H1 (cell line): Measurements from ENCODE around the gene FCGBP. TPM values are rescaled to one million over a fixed set of nuclear protein-coding genes. Genes with fewer than 3 reads are reported as not detected.

Source experiments
- CTCF ChIA-PET: fragments of 300-600 bp; sonication (Branson Sonifier 250); formaldehyde crosslinking; loops from one replicate; lab custom pipeline; 2021; ENCODE audit not compliant: partially characterized antibody; lab: Charles Lee
- POLR2A ChIA-PET: fragments of 300-600 bp; sonication (Branson Sonifier 250); formaldehyde crosslinking; loops from one replicate; lab custom pipeline; 2021; ENCODE audit warnings: inconsistent platforms; ENCODE audit not compliant: partially characterized antibody; lab: Charles Lee
- DNase-seq, 2 experiments: peaks; one replicate each; pipeline versions ENCODE4 v3.0.0 to v3.0.0-alpha.2; 2010 to 2022; ENCODE audit warnings: low spot score in 2 of 2, low read depth in 1 of 2, mixed read lengths in 1 of 2
- FAIRE-seq: peaks from 2 replicates; lab custom pipeline; 2011; peaks lifted over from hg19 to GRCh38; lab: Jason Lieb, UNC
- H2AFZ ChIP-seq: 2 replicates; pipeline ENCODE4 v1.8.1; 2012; ENCODE audit warnings: low read length, inconsistent platforms
- H2AK5ac ChIP-seq: 2 replicates; pipeline ENCODE4 v1.6.1; 2013; ENCODE audit warnings: low read depth, low read length
- H2BK120ac ChIP-seq: replicated peaks from 2 replicates; pipeline ENCODE3; 2013; ENCODE audit warnings: low read depth, low read length, inconsistent platforms
- H2BK12ac ChIP-seq: 2 replicates; pipeline ENCODE4 v1.6.1; 2013; ENCODE audit warnings: low read depth, low read length
- H2BK15ac ChIP-seq: 2 replicates; pipeline ENCODE4 v1.6.1; 2013; ENCODE audit warnings: low read length
- H2BK20ac ChIP-seq: 2 replicates; pipeline ENCODE4 v1.6.1; 2013; ENCODE audit warnings: low read length
- H2BK5ac ChIP-seq: 2 replicates; pipeline ENCODE4 v1.6.1; 2013; ENCODE audit warnings: low read depth, low read length
- H3K14ac ChIP-seq: 2 replicates; pipeline ENCODE4 v1.6.1; 2013; ENCODE audit warnings: inconsistent platforms; ENCODE audit not compliant: insufficient read length
- H3K18ac ChIP-seq: 2 replicates; pipeline ENCODE4 v1.6.1; 2013; ENCODE audit warnings: low read length; ENCODE audit errors: extremely low read depth
- H3K23ac ChIP-seq: 2 replicates; pipeline ENCODE4 v1.6.1; 2013; ENCODE audit warnings: inconsistent platforms; ENCODE audit not compliant: insufficient read length
- H3K23me2 ChIP-seq: 2 replicates; pipeline ENCODE4 v1.6.1; 2013; ENCODE audit warnings: low read depth, low read length
- H3K27ac ChIP-seq: 2 replicates; pipeline ENCODE4 v1.6.1; 2011; ENCODE audit warnings: low read depth, low read length, inconsistent platforms
- H3K27me3 ChIP-seq, 4 experiments: replicated peaks in 1 of 4; 1 replicate in 1 of 4; 2 replicates in 3 of 4; pipeline versions ENCODE4 v1.6.1 to v1.8.1; 2011 to 2013; ENCODE audit warnings: low read length in 3 of 4, mild to moderate bottlenecking in 3 of 4, inconsistent platforms in 2 of 4, mixed read lengths in 2 of 4, moderate library complexity in 1 of 4; ENCODE audit not compliant: control insufficient read depth in 3 of 4, insufficient read depth in 3 of 4; ENCODE audit errors: extremely low read depth in 1 of 4
- H3K36me3 ChIP-seq, 4 experiments: 2 replicates each; pipeline versions ENCODE4 v1.6.1 to v1.8.1; 2011 to 2013; ENCODE audit warnings: mild to moderate bottlenecking in 4 of 4, low read length in 3 of 4, moderate library complexity in 2 of 4, control low read depth in 1 of 4, inconsistent platforms in 1 of 4; ENCODE audit not compliant: insufficient read depth in 4 of 4, control insufficient read depth in 2 of 4
- H3K4ac ChIP-seq: replicated peaks from 2 replicates; pipeline ENCODE3; 2013; ENCODE audit warnings: low read length, low read depth, mixed read lengths, inconsistent platforms; ENCODE audit not compliant: insufficient read length
- H3K4me1 ChIP-seq, 4 experiments: replicated peaks in 1 of 4; 1 replicate in 1 of 4; 2 replicates in 3 of 4; pipeline versions ENCODE4 v1.6.1 to v1.8.1; 2011 to 2013; ENCODE audit warnings: low read length in 3 of 4, inconsistent platforms in 2 of 4, mixed read lengths in 1 of 4; ENCODE audit not compliant: insufficient read depth in 4 of 4, control insufficient read depth in 3 of 4
- H3K4me2 ChIP-seq, 2 experiments: 2 replicates each; pipeline versions ENCODE4 v1.6.1 to v1.8.1; 2011 to 2013; ENCODE audit warnings: low read depth in 2 of 2, low read length in 2 of 2, control low read depth in 1 of 2, inconsistent platforms in 1 of 2, mild to moderate bottlenecking in 1 of 2; ENCODE audit not compliant: insufficient read depth in 1 of 2
- H3K4me3 ChIP-seq, 4 experiments: fragments of 200-600, 300-600 bp in 1 of 4; sonication (generic), shearing (Covaris generic), sonication (Bioruptor Twin) in 1 of 4; 2 replicates each; pipeline versions ENCODE4 v1.5.1 to v1.8.1; 2011 to 2016; ENCODE audit warnings: low read length in 4 of 4, low read depth in 3 of 4, control low read depth in 2 of 4, inconsistent platforms in 2 of 4, mild to moderate bottlenecking in 2 of 4, mixed read lengths in 1 of 4, moderate library complexity in 1 of 4; ENCODE audit not compliant: insufficient read depth in 2 of 4; ENCODE audit errors: extremely low read depth in 1 of 4
- H3K56ac ChIP-seq: replicated peaks from 2 replicates; pipeline ENCODE3; 2013; ENCODE audit warnings: low read depth, mild to moderate bottlenecking, mixed read lengths, low read length, inconsistent platforms; ENCODE audit not compliant: insufficient read length
- H3K79me1 ChIP-seq: 2 replicates; pipeline ENCODE4 v1.6.1; 2013; ENCODE audit warnings: low read depth, low read length, control low read depth
- H3K79me2 ChIP-seq, 2 experiments: 2 replicates each; pipeline versions ENCODE4 v1.6.1 to v1.8.1; 2012 to 2013; ENCODE audit warnings: low read length in 2 of 2, mild to moderate bottlenecking in 2 of 2, inconsistent platforms in 1 of 2; ENCODE audit not compliant: insufficient read depth in 2 of 2, control insufficient read depth in 1 of 2
- H3K9ac ChIP-seq, 4 experiments: replicated peaks in 1 of 4; 1 replicate in 1 of 4; 2 replicates in 3 of 4; pipeline versions ENCODE4 v1.6.1 to v1.8.1; 2011 to 2013; ENCODE audit warnings: low read depth in 3 of 4, low read length in 3 of 4, control low read depth in 2 of 4, mild to moderate bottlenecking in 2 of 4, moderate library complexity in 2 of 4, inconsistent platforms in 1 of 4; ENCODE audit errors: extremely low read depth in 1 of 4
- H3K9me3 ChIP-seq, 2 experiments: 2 replicates each; pipeline versions ENCODE4 v1.6.1 to v1.8.1; 2012 to 2013; ENCODE audit warnings: mild to moderate bottlenecking in 2 of 2, moderate library complexity in 2 of 2, control low read depth in 1 of 2, inconsistent platforms in 1 of 2, low read depth in 1 of 2, low read length in 1 of 2, mixed read lengths in 1 of 2; ENCODE audit not compliant: insufficient read depth in 2 of 2
- H4K20me1 ChIP-seq, 2 experiments: replicated peaks in 1 of 2; 2 replicates each; pipeline versions ENCODE3 to v1.8.1; 2011 to 2013; ENCODE audit warnings: inconsistent platforms in 2 of 2, low read length in 2 of 2, mild to moderate bottlenecking in 1 of 2; ENCODE audit not compliant: insufficient read depth in 2 of 2, control insufficient read depth in 1 of 2
- H4K5ac ChIP-seq: 2 replicates; pipeline ENCODE4 v1.6.1; 2013; ENCODE audit warnings: low read length, low read depth, mixed read lengths, inconsistent platforms; ENCODE audit not compliant: insufficient read length
- H4K8ac ChIP-seq: 2 replicates; pipeline ENCODE4 v1.8.0; 2013; ENCODE audit warnings: mild to moderate bottlenecking, moderate library complexity, low read length, inconsistent platforms; ENCODE audit not compliant: insufficient read depth; ENCODE audit errors: extremely low read depth
- H4K91ac ChIP-seq: replicated peaks from 2 replicates; pipeline ENCODE3; 2013; ENCODE audit warnings: low read length, mixed read lengths, inconsistent platforms; ENCODE audit not compliant: insufficient read length
- BRCA1 ChIP-seq: IDR thresholded peaks from 2 replicates; pipeline ENCODE4 v1.6.1; 2012; ENCODE audit warnings: low read depth, low read length, improper control_type of control experiment
- NRF1 ChIP-seq: IDR thresholded peaks from 2 replicates; pipeline ENCODE4 v1.6.1; 2011; ENCODE audit warnings: mild to moderate bottlenecking, low read depth, low read length, improper control_type of control experiment
- SP4 ChIP-seq: IDR thresholded peaks from 2 replicates; pipeline ENCODE4 v1.6.1; 2012; ENCODE audit warnings: low read length, inconsistent platforms
- WGBS, 2 experiments: shearing (Covaris generic) in 1 of 2; methylation state at CpG; one replicate each; pipeline versions ENCODE4 v1.1.6 to v1.1.7; 2013 to 2015; ENCODE audit warnings: low lambda C conversion rate in 2 of 2, mixed read lengths in 2 of 2, inconsistent platforms in 1 of 2, low coverage in 1 of 2, missing lambda C conversion rate in 1 of 2; ENCODE audit not compliant: insufficient replicate concordance in 2 of 2, insufficient coverage in 1 of 2, insufficient read length in 1 of 2; ENCODE audit errors: extremely low coverage in 1 of 2, missing lambda C conversion rate in 1 of 2; 5-methylcytosine and 5-hydroxymethylcytosine counted together
- polyA plus RNA-seq, 7 experiments: library from polyadenylated mRNA; depleted of rRNA in 3 of 7; stranded (reverse) in 5 of 7; unstranded in 2 of 7; fragments of >200 nt in 5 of 7; fragments of 200-250 nt in 2 of 7; gene quantifications; 1 replicate in 5 of 7; 2 replicates in 1 of 7; 4 replicates in 1 of 7; pipeline versions ENCODE4 v1.2.1 to v1.2.3, GENCODE V29; 2011 to 2013; ENCODE audit warnings: missing spikeins in 2 of 7, mixed read lengths in 2 of 7
- total RNA-seq: library from RNA; stranded (reverse); fragmentation: NEBNext Ultra II Directional; extraction: Animal tissue kit (Norgen Biotek cat#: 25700); gene quantifications from 2 replicates; pipeline ENCODE4 v1.2.1, GENCODE V29; 2021

The FCGBP gene
- total and polyA plus RNA-seq, 2 of the 8 experiments (the other 6 are each of a cell fraction or from before 2014, with no cell fraction given) = 1.1 to 3.1 TPM

DNA sequence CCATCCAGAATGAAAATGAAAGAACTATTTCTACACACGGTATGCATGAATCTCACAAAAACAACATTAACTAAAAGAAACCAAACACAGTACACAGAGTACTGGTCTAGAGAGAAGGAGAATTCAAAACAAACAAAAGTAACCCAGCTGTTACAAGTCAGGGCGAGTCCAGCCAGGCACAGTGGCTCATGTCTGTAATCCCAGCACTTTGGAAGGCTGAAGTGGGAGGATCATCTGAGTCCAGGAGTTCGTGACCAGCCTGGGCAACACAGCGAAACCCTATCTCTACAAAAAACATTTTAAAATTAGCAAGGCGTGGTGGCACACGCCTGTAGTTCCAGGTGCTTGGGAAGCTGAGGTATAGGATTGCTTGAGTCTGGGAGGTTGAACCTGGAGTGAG is 34.8 kb upstream of the FCGBP start:
- peaks cover 0 to 2% (median 0%) of the 10 kb centered on the region in 4 experiments; a peak in 1 of 7 replicates for H3K4me1 ChIP-seq
- H2BK15ac ChIP-seq = no peak overlapping the region
- H3K79me2 ChIP-seq = peaks cover 3 to 21% of the 10 kb centered on the region in 2 experiments; a peak in 3 of 4 replicates
- H4K20me1 ChIP-seq = peaks cover 2 to 6% of the 10 kb centered on the region in 2 experiments
- no peak overlapping the region for H3K27ac ChIP-seq
- H3K14ac ChIP-seq = no peak overlapping the region
- no peak overlapping the region for H3K23ac ChIP-seq
- no peaks in the 10 kb centered on the region for H3K9me3 ChIP-seq
- peaks cover 6% of the 10 kb centered on the region; the same call in 1 of the 2 replicates for H3K79me1 ChIP-seq
- peak overlapping the region; percentile 32; the same call in 1 of the 2 replicates for H3K18ac ChIP-seq
- no peak for DNase-seq
- H3K9ac ChIP-seq = no peak overlapping the region
- H4K5ac ChIP-seq = no peak overlapping the region
- peaks cover 5% of the 10 kb centered on the region for H3K23me2 ChIP-seq
- no peak overlapping the region for H3K56ac ChIP-seq
- H3K4me3 ChIP-seq = no peak overlapping the region
- peaks cover 5 to 22% (median 10%) of the 10 kb centered on the region in 4 experiments for H3K36me3 ChIP-seq
- 0 out of 2 replicates have a peak overlapping the region, but pooled peaks have one; percentile 17 for H2BK12ac ChIP-seq
- no peak overlapping the region for H2BK20ac ChIP-seq
- H2BK5ac ChIP-seq = no peak overlapping the region
- no peak overlapping the region for H2AFZ ChIP-seq
- no peak overlapping the region for H2BK120ac ChIP-seq
- FAIRE-seq = no peak
- peak overlapping the region; percentile 85; the same call in 1 of the 2 replicates for H2AK5ac ChIP-seq
- 84% methylated on average over 6 of the region's 6 CpGs; no CpG with 5 or more reads in 1 of the 2 experiments for WGBS, 2 experiments
- H3K27me3 ChIP-seq = no peaks in the 10 kb centered on the region
- no peak overlapping the region; a peak in 1 of 4 replicates for H3K4me2 ChIP-seq
- no peak overlapping the region for H4K8ac ChIP-seq
- no peak for TF ChIP-seq BRCA1
- TF ChIP-seq SP4 = no peak
- TF ChIP-seq NRF1 = no peak
- POLR2A ChIA-PET = interaction anchor here (1.1 to 2.8 kb wide), 4 partner anchors 11 to 62 kb away, joined by 3 to 8 read pairs (median 5); no protein-coding TSS in a partner anchor
- CTCF ChIA-PET = interaction anchor here (1.0 to 2.0 kb wide), 5 partner anchors 55 to 249 kb away, joined by 3 to 10 read pairs (median 4); partner anchors contain the start of genes TTC9B and ZNF780A
- no peak overlapping the region for H4K91ac ChIP-seq
- H3K4ac ChIP-seq = no peak overlapping the region
